ENCODE results near the gene C22orf42. TPM values are rescaled to one million over a fixed set of nuclear protein-coding genes. Genes with fewer than 3 reads are reported as not detected.
"Not testable (repeated sequence)": the region's sequence is repeated elsewhere in the genome, so short reads cannot be mapped to it uniquely, and the experiment has no call there.

Gene C22orf42
- total and polyA plus RNA-seq, 12 donors, result 0.17 to 0.80 (median 0.55) TPM; not detected in 7

- Histone ChIP-seq H3K4me3 (no peak overlapping the region), H3K27me3 (no peaks in the 10 kb centered on the region), H3K27ac (no peak overlapping the region), H3K36me3 (replicated peaks in 1 of 2) (no peaks in the 10 kb centered on the region), H3K9me3 (replicated peaks in 1 of 3) (no peaks in the 10 kb centered on the region), H3K4me1 (replicated peaks in 1 of 2) (no peaks in the 10 kb centered on the region)
- WGBS, 4 donors, result 67 to 78% (median 72%) methylated on average over 6 of the region's 6 CpGs
- no peak for TF ChIP-seq POLR2A (IDR thresholded peaks at IDR 0.05)
- no peak for TF ChIP-seq CTCF (IDR thresholded peaks at IDR 0.05)
- intact Hi-C loops (cut with DNase I), result no loop called here
- no peak for DNase-seq
Observed at GRCh38 chr22:32144496-32145274, 14.4 kb downstream of the C22orf42 start.

GRCh38 chr22:32142600-32142999, 16.5 kb downstream of the C22orf42 start:
- Histone ChIP-seq H3K9me3 (replicated peaks in 1 of 3) (no peaks in the 10 kb centered on the region), H3K27ac (no peak overlapping the region), H3K4me1 (replicated peaks in 1 of 2) (no peaks in the 10 kb centered on the region), H3K36me3 (replicated peaks in 1 of 2) (no peaks in the 10 kb centered on the region), H3K4me3 (no peak overlapping the region), H3K27me3 (no peaks in the 10 kb centered on the region)
- DNase-seq, result no peak
- intact Hi-C loops (cut with DNase I), result no loop called here
- TF ChIP-seq CTCF (IDR thresholded peaks at IDR 0.05) (no peak), POLR2A (IDR thresholded peaks at IDR 0.05) (no peak)

- intact Hi-C loops (cut with DNase I), result not testable (repeated sequence)
- TF ChIP-seq CTCF (IDR thresholded peaks at IDR 0.05), result peak in 2 of 6 experiments; percentile 11 to 31
Observed at GRCh38 chr22:32140688-32141087, 18.4 kb downstream of the C22orf42 start.

GRCh38 chr22:32138576-32138975, 20.5 kb downstream of the C22orf42 start:
- H3K27me3 ChIP-seq; H3K4me1 ChIP-seq (replicated peaks in 1 of 2); H3K9me3 ChIP-seq (replicated peaks in 1 of 3); H3K27ac ChIP-seq; H3K36me3 ChIP-seq (replicated peaks in 1 of 2); intact Hi-C loops (cut with DNase I); DNase-seq: not testable (repeated sequence)
- WGBS, 4 donors, result 53 to 66% (median 58%) methylated on average over 1 of the region's 1 CpG
- peak overlapping the region in 1 of 4 donors; percentile 35 for H3K4me3 ChIP-seq

More at GRCh38 chr22:32140688-32141087, 18.4 kb downstream of the C22orf42 start:
- not testable (repeated sequence) for DNase-seq; H3K4me1 ChIP-seq (replicated peaks in 1 of 2); H3K27me3 ChIP-seq; H3K4me3 ChIP-seq; H3K9me3 ChIP-seq (replicated peaks in 1 of 3); H3K36me3 ChIP-seq (replicated peaks in 1 of 2); H3K27ac ChIP-seq
- WGBS, 4 donors, result 40 to 42% (median 40%) methylated on average over 2 to 6 of the region's 6 CpGs; no CpG with 5 or more reads in 1 of the 4 donors

GRCh38 chr22:32137731-32138324, 21.3 kb downstream of the C22orf42 start:
- peak in 2 of 7 donors; percentile 20 to 74 for DNase-seq
- H3K27ac ChIP-seq, result peak overlapping the region in 1 of 5 donors; percentile 71
- 54 to 70% (median 68%) methylated on average over 11 to 16 of the region's 16 CpGs for WGBS, 4 donors
- H3K9me3 ChIP-seq (replicated peaks in 1 of 3); H3K36me3 ChIP-seq (replicated peaks in 1 of 2); intact Hi-C loops (cut with DNase I); H3K4me1 ChIP-seq (replicated peaks in 1 of 2); H3K27me3 ChIP-seq: not testable (repeated sequence)
- H3K4me3 ChIP-seq, result peak overlapping the region in 1 of 4 donors; percentile 35

GRCh38 chr22:32136881-32137280, 22.2 kb downstream of the C22orf42 start:
- H3K9me3 ChIP-seq (replicated peaks in 1 of 3), result not testable (repeated sequence)

GRCh38 chr22:32135958-32136357, 23.1 kb downstream of the C22orf42 start:
- H3K4me3 ChIP-seq; H3K9me3 ChIP-seq (replicated peaks in 1 of 3); H3K27ac ChIP-seq; H3K36me3 ChIP-seq (replicated peaks in 1 of 2); H3K4me1 ChIP-seq (replicated peaks in 1 of 2); intact Hi-C loops (cut with DNase I); DNase-seq; H3K27me3 ChIP-seq: not testable (repeated sequence)
- 58 to 77% (median 68%) methylated on average over 3 of the region's 3 CpGs for whole genome bisulfite sequencing, 4 donors

More at GRCh38 chr22:32136881-32137280, 22.2 kb downstream of the C22orf42 start:
- intact Hi-C loops (cut with DNase I); H3K4me3 ChIP-seq; H3K27ac ChIP-seq; H3K27me3 ChIP-seq; DNase-seq; H3K36me3 ChIP-seq (replicated peaks in 1 of 2); H3K4me1 ChIP-seq (replicated peaks in 1 of 2): not testable (repeated sequence)
- 62 to 90% (median 73%) methylated on average over 2 to 4 of the region's 4 CpGs for WGBS, 4 donors

GRCh38 chr22:32134796-32135195, 24.3 kb downstream of the C22orf42 start:
- H3K36me3 ChIP-seq (replicated peaks in 1 of 2); DNase-seq; intact Hi-C loops (cut with DNase I); H3K27ac ChIP-seq; H3K9me3 ChIP-seq (replicated peaks in 1 of 3); H3K27me3 ChIP-seq; H3K4me3 ChIP-seq; H3K4me1 ChIP-seq (replicated peaks in 1 of 2): not testable (repeated sequence)
- 72 to 89% (median 84%) methylated on average over 13 to 14 of the region's 14 CpGs for WGBS, 4 donors

Data from adrenal gland (tissue), 12 donors.